ENCODE results near the gene WASF1.
"Not testable (repeated sequence)": the region's sequence is repeated elsewhere in the genome, so short reads cannot be mapped to it uniquely, and the experiment has no call there.

Gene WASF1

GRCh38 chr6:110140650-110141049, 38.8 kb downstream of the WASF1 start:
- TF ChIP-seq CTCF (IDR thresholded peaks at IDR 0.05; ENCODE audit: control insufficient read depth, insufficient read depth, low read depth, low read length, missing control alignments): no peak
- DNase-seq (ENCODE audit: low read depth): peak; percentile 53
- no peak overlapping the region for H3K4me3 ChIP-seq (ENCODE audit: control insufficient read depth, low read depth, low read length)

- no peak for TF ChIP-seq CTCF (IDR thresholded peaks at IDR 0.05; ENCODE audit: control insufficient read depth, insufficient read depth, low read depth, low read length, missing control alignments)
- DNase-seq (ENCODE audit: low read depth): no peak
- H3K4me3 ChIP-seq (ENCODE audit: control insufficient read depth, low read depth, low read length): no peak overlapping the region
These were observed 40.4 kb downstream of the WASF1 start for GRCh38 chr6:110139052-110139451.

GRCh38 chr6:110137924-110138887, 41.3 kb downstream of the WASF1 start:
- TF ChIP-seq CTCF (IDR thresholded peaks at IDR 0.05; ENCODE audit: control insufficient read depth, insufficient read depth, low read depth, low read length, missing control alignments): no peak
- no peak for DNase-seq (ENCODE audit: low read depth)
- no peak overlapping the region for H3K4me3 ChIP-seq (ENCODE audit: control insufficient read depth, low read depth, low read length)

- no peak overlapping the region for H3K4me3 ChIP-seq (ENCODE audit: control insufficient read depth, low read depth, low read length)
- DNase-seq (ENCODE audit: low read depth): no peak
- TF ChIP-seq CTCF (IDR thresholded peaks at IDR 0.05; ENCODE audit: control insufficient read depth, insufficient read depth, low read depth, low read length, missing control alignments): no peak
These were observed 49.1 kb downstream of the WASF1 start for GRCh38 chr6:110130362-110130761.

- DNase-seq (ENCODE audit: low read depth): no peak
- no peak for TF ChIP-seq CTCF (IDR thresholded peaks at IDR 0.05; ENCODE audit: control insufficient read depth, insufficient read depth, low read depth, low read length, missing control alignments)
- H3K4me3 ChIP-seq (ENCODE audit: control insufficient read depth, low read depth, low read length): no peak overlapping the region
These were observed 51.1 kb downstream of the WASF1 start for GRCh38 chr6:110128418-110128817.

GRCh38 chr6:110125361-110125760, 54.1 kb downstream of the WASF1 start:
- H3K4me3 ChIP-seq (ENCODE audit: control insufficient read depth, low read depth, low read length): no peak overlapping the region
- no peak for TF ChIP-seq CTCF (IDR thresholded peaks at IDR 0.05; ENCODE audit: control insufficient read depth, insufficient read depth, low read depth, low read length, missing control alignments)
- no peak for DNase-seq (ENCODE audit: low read depth)

- H3K4me3 ChIP-seq (ENCODE audit: control insufficient read depth, low read depth, low read length); DNase-seq (ENCODE audit: low read depth): not testable (repeated sequence)
These were observed 57.8 kb downstream of the WASF1 start for GRCh38 chr6:110121655-110122054.

Measured in AG09309 (cell line).